Cardiac muscle cell (in vitro differentiated cells and primary cell): ENCODE results near the gene ARID3A. TPM values are rescaled to one million over a fixed set of nuclear protein-coding genes. Genes with fewer than 3 reads are reported as not detected.

Experiments used
- DNase-seq, 2 donors: peaks; one replicate each; pipeline versions ENCODE4 v3.0.0 to v3.0.0-alpha.2; 2010 to 2017; ENCODE audit warnings: low read depth in 1 of 2, low spot score in 1 of 2
- H3K27ac ChIP-seq: fragments of 200-600 bp; sonication (generic); 2 replicates; pipeline ENCODE4 v1.5.1; 2016
- H3K27me3 ChIP-seq: fragments of 200-600 bp; sonication (generic); 2 replicates; pipeline ENCODE4 v1.6.0; 2016; ENCODE audit warnings: control low read depth
- H3K36me3 ChIP-seq: fragments of 200-600 bp; sonication (generic); 2 replicates; pipeline ENCODE4 v1.5.1; 2016; ENCODE audit warnings: control low read depth
- H3K4me1 ChIP-seq: fragments of 200-600 bp; sonication (generic); 2 replicates; pipeline ENCODE4 v1.8.1; 2017; ENCODE audit warnings: low read depth, mild to moderate bottlenecking, mixed run types
- H3K4me3 ChIP-seq: fragments of 200-600 bp; sonication (generic); 2 replicates; pipeline ENCODE4 v1.5.1; 2016; ENCODE audit warnings: mild to moderate bottlenecking
- H3K9me3 ChIP-seq: fragments of 200-600 bp; sonication (generic); 2 replicates; pipeline ENCODE4 v1.5.1; 2017; ENCODE audit warnings: low read depth, mild to moderate bottlenecking, control low read depth
- CTCF ChIP-seq: IDR thresholded peaks from 2 replicates; pipeline ENCODE4 v1.5.1; 2012; ENCODE audit warnings: low read depth, mild to moderate bottlenecking, low read length
- polyA plus RNA-seq: library from polyadenylated mRNA; unstranded; fragments of >200 nt; fragmentation: Nextera tagmentation; extraction: Ambion mirVana; gene quantifications from 2 replicates; pipeline ENCODE4 v1.2.1, GENCODE V29; 2016
- total RNA-seq: library from RNA; depleted of rRNA; stranded (reverse); fragments of >200 nt; gene quantifications from 2 replicates; pipeline ENCODE4 v1.2.3, GENCODE V29; 2016

Gene ARID3A
- total and polyA plus RNA-seq, 2 experiments from 2014 or later, result 39.1 to 62.3 TPM

- H3K27ac ChIP-seq, result no peak overlapping the region
- TF ChIP-seq CTCF, result no peak
- no peaks in the 10 kb centered on the region for H3K9me3 ChIP-seq
- no peak overlapping the region for H3K4me3 ChIP-seq
- DNase-seq, result no peak
- H3K4me1 ChIP-seq, result peaks cover 9% of the 10 kb centered on the region
- no peaks in the 10 kb centered on the region for H3K27me3 ChIP-seq
- H3K36me3 ChIP-seq, result peaks cover 18% of the 10 kb centered on the region
Measured at GRCh38 chr19:1011831-1012333, 86.0 kb downstream of the ARID3A start.

GRCh38 chr19:1012334-1012733, 86.5 kb downstream of the ARID3A start:
- Histone ChIP-seq H3K27me3 (no peaks in the 10 kb centered on the region), H3K9me3 (no peaks in the 10 kb centered on the region), H3K27ac (no peak overlapping the region), H3K36me3 (peaks cover 18% of the 10 kb centered on the region), H3K4me1 (peaks cover 14% of the 10 kb centered on the region), H3K4me3 (no peak overlapping the region)
- DNase-seq, result no peak
- TF ChIP-seq CTCF, result no peak

GRCh38 chr19:1013218-1013617, 87.4 kb downstream of the ARID3A start:
- Histone ChIP-seq H3K4me3 (no peak overlapping the region), H3K9me3 (no peaks in the 10 kb centered on the region), H3K27ac (no peak overlapping the region), H3K36me3 (peaks cover 18% of the 10 kb centered on the region), H3K27me3 (no peaks in the 10 kb centered on the region), H3K4me1 (peaks cover 21% of the 10 kb centered on the region)
- no peak for DNase-seq
- no peak for TF ChIP-seq CTCF

GRCh38 chr19:1014161-1015060, 88.6 kb downstream of the ARID3A start:
- Histone ChIP-seq H3K4me3 (no peak overlapping the region), H3K4me1 (peaks cover 30% of the 10 kb centered on the region), H3K9me3 (no peaks in the 10 kb centered on the region), H3K27ac (no peak overlapping the region), H3K27me3 (no peaks in the 10 kb centered on the region), H3K36me3 (peaks cover 18% of the 10 kb centered on the region)
- TF ChIP-seq CTCF, result no peak
- DNase-seq, result no peak

- Histone ChIP-seq H3K27ac (no peak overlapping the region), H3K4me1 (peaks cover 35% of the 10 kb centered on the region), H3K9me3 (no peaks in the 10 kb centered on the region), H3K36me3 (peaks cover 18% of the 10 kb centered on the region), H3K4me3 (no peak overlapping the region), H3K27me3 (no peaks in the 10 kb centered on the region)
- DNase-seq, result no peak
- TF ChIP-seq CTCF, result no peak
Measured at GRCh38 chr19:1015061-1015781, 89.4 kb downstream of the ARID3A start.
